Right cardiac atrium (tissue), 5 donors: Measurements from ENCODE around the gene LRRC27. TPM values are rescaled to one million over a fixed set of nuclear protein-coding genes. Genes with fewer than 3 reads are reported as not detected.
A peak's percentile ranks its signal among the peaks of the same experiment; 100 is the strongest.

Source experiments
- ATAC-seq, 2 donors: fragments of 200-7000 bp; cut with Tn5 transposase; one replicate each; pipeline versions ENCODE4 v1.8.0 to v1.9.1; 2020; ENCODE audit warnings: moderate library complexity in 2 of 2, mild to moderate bottlenecking in 1 of 2
- DNase-seq, 3 donors: peaks; one replicate each; pipeline ENCODE4 v3.0.0-alpha.2; 2020
- H3K27ac ChIP-seq: one replicate; pipeline ENCODE4 v1.5.1; 2013; ENCODE audit warnings: mild to moderate bottlenecking, low read length, control low read depth, moderate library complexity
- H3K27me3 ChIP-seq: one replicate; pipeline ENCODE4 v1.6.1; 2013; ENCODE audit not compliant: control insufficient read depth, insufficient read depth
- H3K4me1 ChIP-seq: one replicate; pipeline ENCODE4 v1.6.1; 2013; ENCODE audit warnings: low read length; ENCODE audit not compliant: control insufficient read depth, insufficient read depth
- H3K4me3 ChIP-seq: one replicate; pipeline ENCODE4 v1.5.1; 2013; ENCODE audit warnings: low read length, control low read depth
- H3K9me3 ChIP-seq: one replicate; pipeline ENCODE4 v1.6.1; 2013; ENCODE audit warnings: low read length; ENCODE audit not compliant: control insufficient read depth
- WGBS: extraction: QIAGEN DNeasy Blood & Tissue Kit; methylation state at CpG from one replicate; pipeline ENCODE4 v1.1.7; 2013; 5-methylcytosine and 5-hydroxymethylcytosine counted together
- intact Hi-C, 4 donors: fragments of 100-400 bp; cut with DNase I; formaldehyde crosslinking; loops; one replicate each; pipeline versions ENCODE4 v1.11.0 to v1.14.0; 2022 to 2023
- polyA plus RNA-seq: library from polyadenylated mRNA; stranded (reverse); fragments of 200-250 nt; gene quantifications from one replicate; pipeline ENCODE4 v1.2.3, GENCODE V29; 2013
- total RNA-seq, 4 donors: library from RNA; stranded (reverse); fragmentation: NEBNext Ultra II Directional; extraction: Animal tissue kit (Norgen Biotek cat#: 25700); gene quantifications; one replicate each; pipeline ENCODE4 v1.2.1, GENCODE V29; 2021
- donor health status: healthy with polysubstance abuse.
- donor health status: DM: no; HTN: yes; CAD: no.
- donor health status: DM: no; HTN: no; CAD: no.
- donor health status: DM: no; HTN: yes; CAD: no; lungs with severe emphysema.
- donor health status: DM: yes; HTN: yes; CAD: no.

LRRC27 gene
- total and polyA plus RNA-seq, 5 donors = 3.7 to 9.3 (median 5.7) TPM

DNA sequence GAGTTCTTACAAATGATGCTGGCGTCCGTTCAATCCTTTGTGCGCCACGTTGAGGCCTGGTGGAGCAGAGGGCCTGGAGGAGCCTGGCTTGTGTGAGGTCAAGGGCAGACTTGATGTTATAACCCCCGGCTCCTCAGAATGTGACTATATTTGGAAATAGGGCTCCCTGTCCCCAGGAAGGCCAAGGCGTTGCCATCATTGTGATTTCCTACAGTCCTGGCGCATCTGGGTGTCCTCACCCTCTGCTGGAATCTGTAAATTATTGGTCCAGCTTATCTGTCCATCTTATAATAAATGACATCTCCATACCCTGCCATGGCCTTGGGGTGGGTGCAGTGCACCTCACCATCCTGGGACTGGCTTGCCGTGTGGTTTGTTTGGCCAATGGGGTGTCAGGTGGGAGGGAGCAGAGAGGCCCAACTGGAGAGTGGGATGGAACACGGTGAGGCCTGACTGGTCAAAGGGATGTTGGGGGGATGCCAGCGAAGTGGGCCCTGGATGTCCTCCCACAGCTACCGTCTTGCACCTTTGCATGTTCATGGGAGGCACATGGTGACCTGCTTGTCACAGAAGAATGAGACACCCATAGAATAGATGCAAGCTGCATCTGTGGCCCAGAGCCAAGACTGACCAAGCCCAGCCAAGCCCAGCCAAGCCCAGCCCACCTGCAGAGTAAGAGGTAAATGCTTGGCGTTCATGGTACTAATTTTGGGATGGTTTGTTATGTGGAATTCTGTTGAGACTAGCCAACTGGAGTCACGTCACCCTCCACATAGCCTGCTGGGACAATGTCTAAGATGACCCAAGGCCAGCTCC, 11.1 kb upstream of the LRRC27 start:
- WGBS = 86% methylated on average over 13 of the region's 13 CpGs
- Histone ChIP-seq H3K9me3 (no peaks in the 10 kb centered on the region), H3K4me1 (no peaks in the 10 kb centered on the region), H3K4me3 (no peak overlapping the region), H3K27me3 (no peaks in the 10 kb centered on the region), H3K27ac (no peak overlapping the region)
- ATAC-seq (peak in 1 of 2 donors; percentile 24), DNase-seq (peak in 2 of 3 donors; percentile 29 to 41)
- intact Hi-C loops = no loop called here

DNA sequence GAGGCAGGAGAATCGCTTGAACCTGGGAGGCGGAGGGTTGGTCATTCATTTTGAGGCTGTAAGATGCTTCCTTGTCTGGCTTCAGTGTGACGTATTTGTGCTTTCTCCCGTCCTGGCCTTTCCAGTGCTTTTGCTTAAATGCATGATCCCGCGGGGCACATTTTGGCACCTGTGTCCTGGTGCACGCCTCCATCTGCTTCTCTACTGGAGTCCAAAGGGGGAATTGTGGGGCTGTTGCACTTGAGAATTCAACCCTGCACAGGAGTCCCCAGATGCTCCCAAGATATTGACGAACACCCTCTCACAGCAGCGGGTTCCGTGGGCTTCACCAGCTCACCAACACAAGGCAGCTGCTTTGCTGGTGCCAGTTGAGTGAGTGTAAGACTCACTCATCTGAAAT, 10.3 kb upstream of the LRRC27 start:
- Histone ChIP-seq H3K27ac (no peak overlapping the region), H3K4me1 (no peaks in the 10 kb centered on the region), H3K4me3 (no peak overlapping the region), H3K27me3 (no peaks in the 10 kb centered on the region), H3K9me3 (no peaks in the 10 kb centered on the region)
- intact Hi-C loops = no loop called here
- DNase-seq (peak in 2 of 3 donors; percentile 41 to 47), ATAC-seq (no peak)
- WGBS = 83% methylated on average over 10 of the region's 10 CpGs

DNA sequence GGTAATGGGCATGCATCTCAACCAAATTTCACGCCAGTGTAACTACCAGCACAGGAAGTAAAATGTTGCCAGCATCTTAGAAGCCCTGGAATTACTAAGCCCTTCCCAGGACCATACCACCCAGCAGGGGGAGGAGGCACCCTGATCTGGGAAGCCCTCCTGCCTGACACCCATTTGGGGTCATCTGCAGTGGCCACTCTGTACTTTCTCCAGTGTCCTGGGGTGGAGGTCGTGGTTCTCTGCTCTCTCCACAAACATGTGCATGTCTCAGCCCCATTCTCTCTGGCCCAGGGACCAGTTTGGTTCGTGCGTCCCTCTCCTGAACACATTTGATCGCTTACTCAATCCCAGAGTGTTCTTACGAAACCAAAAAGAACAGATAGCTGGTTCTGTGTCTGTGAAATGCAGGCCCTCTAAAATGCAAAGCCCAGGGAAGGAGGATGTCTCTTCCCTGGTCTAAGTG, 9.4 kb upstream of the LRRC27 start:
- peak; percentile 23 to 31 for ATAC-seq
- DNase-seq = peak in 1 of 3 donors; percentile 16

DNA sequence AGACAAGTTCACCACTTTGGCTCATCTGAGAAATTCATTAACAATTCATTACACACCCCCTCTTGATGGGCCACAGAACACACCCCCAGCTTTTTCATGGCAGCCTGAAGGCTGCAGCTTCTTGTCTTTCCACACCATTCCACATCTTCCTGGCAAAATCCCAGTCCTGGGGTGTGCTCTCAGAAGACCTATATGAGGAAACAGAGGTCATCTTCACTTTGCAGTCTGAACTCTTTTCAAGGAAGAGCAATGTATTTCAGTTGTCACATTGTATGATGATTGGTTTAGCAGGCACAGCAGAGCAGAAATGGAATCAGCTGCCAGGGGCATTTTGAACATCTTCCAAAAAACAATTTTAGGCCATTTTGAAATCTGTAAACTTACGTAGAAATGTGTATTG, 7.8 kb upstream of the LRRC27 start:
- H3K9me3 ChIP-seq = no peaks in the 10 kb centered on the region
- DNase-seq (no peak), ATAC-seq (no peak)
- no peak overlapping the region for H3K27ac ChIP-seq
- WGBS = 78% methylated on average over 1 of the region's 1 CpG
- intact Hi-C loops = no loop called here
- no peaks in the 10 kb centered on the region for H3K4me1 ChIP-seq
- no peaks in the 10 kb centered on the region for H3K27me3 ChIP-seq
- H3K4me3 ChIP-seq = no peak overlapping the region

More for the DNA sequence above, 9.4 kb upstream of the LRRC27 start:
- 79% methylated on average over 6 of the region's 6 CpGs for WGBS
- no peaks in the 10 kb centered on the region for H3K27me3 ChIP-seq
- no peak overlapping the region for H3K4me3 ChIP-seq
- no peaks in the 10 kb centered on the region for H3K9me3 ChIP-seq
- intact Hi-C loops = no loop called here
- H3K27ac ChIP-seq = no peak overlapping the region
- no peaks in the 10 kb centered on the region for H3K4me1 ChIP-seq

DNA sequence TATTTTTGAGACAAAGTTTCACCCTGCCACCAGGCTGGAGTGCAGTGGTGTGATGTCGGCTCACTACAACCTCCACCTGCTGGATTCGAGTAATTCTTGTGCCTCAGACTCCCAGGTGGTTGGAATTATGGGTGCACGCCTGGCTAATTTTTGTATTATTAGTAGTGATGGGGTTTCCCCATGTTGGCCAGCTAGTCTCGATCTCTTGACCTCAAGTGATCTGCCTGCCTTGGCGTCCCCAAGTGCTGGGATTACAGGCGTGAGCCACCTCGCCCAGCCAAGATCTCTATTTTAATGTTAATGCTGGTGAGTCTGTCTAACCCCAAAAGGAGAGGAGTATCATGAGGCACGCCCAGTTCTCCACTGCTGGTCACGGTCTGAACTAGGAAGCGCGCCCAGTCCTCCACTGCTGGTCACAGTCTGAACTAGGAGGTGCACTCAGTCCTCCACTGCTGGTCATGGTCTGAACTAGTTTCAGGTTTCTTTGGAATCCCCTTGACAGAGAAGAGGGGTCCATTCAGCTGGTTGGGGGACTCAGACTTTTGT, 5.6 kb upstream of the LRRC27 start:
- H3K4me1 ChIP-seq = peaks cover 12% of the 10 kb centered on the region
- DNase-seq (peak in 1 of 3 donors; percentile 30), ATAC-seq (no peak)
- intact Hi-C loops = no loop called here
- H3K9me3 ChIP-seq = no peaks in the 10 kb centered on the region
- 85% methylated on average over 11 of the region's 11 CpGs for WGBS
- H3K27me3 ChIP-seq = no peaks in the 10 kb centered on the region
- H3K27ac ChIP-seq = no peak overlapping the region
- no peak overlapping the region for H3K4me3 ChIP-seq

DNA sequence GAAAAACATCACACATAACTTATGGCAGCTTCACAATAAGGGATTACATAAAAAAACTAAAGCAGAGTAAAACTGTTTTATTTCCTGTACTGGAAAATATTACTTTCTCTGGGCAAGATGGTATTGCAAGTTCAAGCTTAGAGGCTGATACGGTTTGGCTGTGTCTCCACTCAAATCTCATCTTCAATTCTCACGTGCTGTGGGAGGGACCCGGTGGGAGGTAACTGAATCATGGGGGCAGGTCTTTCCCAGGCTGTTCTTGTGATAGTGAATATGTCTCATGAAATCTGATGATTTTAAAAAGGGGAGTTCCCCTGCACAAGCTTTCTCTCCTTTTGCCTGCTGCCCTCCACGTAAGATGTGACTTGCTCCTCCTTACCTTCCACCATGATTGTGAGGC, 5.1 kb upstream of the LRRC27 start:
- no peak overlapping the region for H3K4me3 ChIP-seq
- H3K9me3 ChIP-seq = no peaks in the 10 kb centered on the region
- H3K27ac ChIP-seq = no peak overlapping the region
- no peaks in the 10 kb centered on the region for H3K27me3 ChIP-seq
- intact Hi-C loops = no loop called here
- peaks cover 12% of the 10 kb centered on the region for H3K4me1 ChIP-seq
- ATAC-seq (no peak), DNase-seq (peak in 1 of 3 donors; percentile 5)
- 73% methylated on average over 4 of the region's 4 CpGs for WGBS

DNA sequence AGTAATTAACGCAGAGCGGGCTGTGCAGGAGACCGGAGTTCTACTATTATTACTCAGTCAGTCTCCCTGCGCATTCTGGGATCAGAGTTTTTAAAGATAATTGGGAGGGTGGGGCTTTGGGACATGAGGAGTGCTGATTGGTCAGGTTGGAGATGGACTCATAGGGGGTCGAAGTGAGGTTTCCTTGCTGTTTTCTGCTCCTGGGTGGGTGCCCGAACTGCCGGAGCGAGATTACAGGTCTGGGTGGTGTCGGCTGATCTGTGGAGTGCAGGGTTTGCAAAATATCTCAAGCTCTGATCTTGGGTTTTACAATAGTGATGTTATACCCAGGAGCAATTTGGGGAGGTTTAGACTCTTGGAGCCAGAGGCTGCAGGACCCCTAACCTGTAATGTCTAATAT, 3.9 kb upstream of the LRRC27 start:
- H3K27me3 ChIP-seq = no peaks in the 10 kb centered on the region
- H3K4me1 ChIP-seq = peaks cover 12% of the 10 kb centered on the region
- ATAC-seq (no peak), DNase-seq (peak in 1 of 3 donors; percentile 23)
- H3K4me3 ChIP-seq = no peak overlapping the region
- no peaks in the 10 kb centered on the region for H3K9me3 ChIP-seq
- intact Hi-C loops = no loop called here
- 86% methylated on average over 9 of the region's 9 CpGs for WGBS
- no peak overlapping the region for H3K27ac ChIP-seq

DNA sequence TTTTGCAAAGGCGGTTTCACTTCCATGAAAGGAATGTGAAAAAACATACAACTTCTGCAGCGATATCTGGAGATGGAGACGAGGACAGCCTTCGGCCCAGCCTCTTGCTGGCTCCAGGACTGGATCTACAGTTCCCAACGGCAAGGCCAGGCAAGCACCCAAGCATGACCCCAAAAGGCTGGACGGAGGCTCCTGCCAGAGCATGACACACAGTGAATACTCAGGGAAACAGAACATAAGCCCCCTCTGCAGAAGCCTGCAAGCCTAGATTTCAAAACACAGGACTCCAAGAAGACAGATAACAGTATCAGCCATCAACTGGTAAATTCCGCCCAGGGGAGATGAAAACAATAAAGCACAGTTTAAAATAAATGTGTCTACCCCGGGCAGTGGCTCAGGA, 3.3 kb upstream of the LRRC27 start:
- Histone ChIP-seq H3K27me3 (no peaks in the 10 kb centered on the region), H3K4me3 (no peak overlapping the region), H3K9me3 (no peaks in the 10 kb centered on the region), H3K27ac (peak overlapping the region; percentile 13), H3K4me1 (peaks cover 12% of the 10 kb centered on the region)
- ATAC-seq (peak; percentile 41 to 73), DNase-seq (peak; percentile 87 to 95 (median 92))
- intact Hi-C loops = no loop called here
- WGBS = 37% methylated on average over 8 of the region's 8 CpGs

DNA sequence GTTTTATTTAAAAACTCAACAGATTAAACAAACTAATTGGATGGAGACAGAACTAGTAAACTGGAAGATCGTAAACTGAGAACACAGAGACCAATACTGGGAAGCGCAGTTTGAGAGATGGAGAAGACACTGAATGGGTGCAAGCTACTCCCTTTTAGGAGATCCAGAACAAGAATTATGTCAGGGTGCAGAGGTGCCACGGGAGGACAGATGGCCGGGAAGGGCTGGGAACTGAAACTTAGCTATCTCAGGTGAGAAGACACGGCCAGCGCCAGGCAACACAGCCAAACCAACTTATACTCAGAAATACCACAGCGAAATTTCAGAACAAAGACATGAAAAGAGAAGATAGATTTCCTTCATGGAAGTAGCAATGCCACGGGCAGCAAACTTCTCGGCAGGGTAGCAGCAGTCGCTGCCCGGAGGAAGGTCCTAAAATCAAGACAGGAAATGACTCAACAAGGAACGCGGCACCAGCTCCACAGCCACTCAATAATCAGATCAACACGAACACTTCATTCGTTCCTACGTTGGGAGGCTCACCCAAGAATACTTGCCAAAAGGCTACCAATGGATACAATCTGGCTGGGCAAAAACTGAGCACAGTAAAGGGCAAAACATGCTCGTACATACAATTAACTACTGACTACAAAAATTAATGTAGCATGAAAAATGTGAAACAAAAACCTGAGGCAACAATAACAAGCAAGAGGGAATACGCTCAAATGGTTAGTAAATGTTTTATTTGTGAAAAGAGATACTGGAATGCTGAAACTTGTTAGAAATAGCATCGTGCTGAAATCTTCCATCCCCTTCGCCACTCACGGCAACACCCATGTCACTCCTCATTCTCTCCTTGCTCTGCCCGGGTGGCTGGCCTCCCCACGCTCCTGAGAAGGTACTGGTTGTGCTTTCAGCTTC, 2.2 kb upstream of the LRRC27 start:
- DNase-seq (peak in 2 of 3 donors; percentile 61 to 65), ATAC-seq (peak in 1 of 2 donors; percentile 24)
- H3K27ac ChIP-seq = peak overlapping the region; percentile 52
- no peaks in the 10 kb centered on the region for H3K27me3 ChIP-seq
- WGBS = 49% methylated on average over 23 of the region's 23 CpGs
- peak overlapping the region; percentile 46 for H3K4me3 ChIP-seq
- no peaks in the 10 kb centered on the region for H3K9me3 ChIP-seq
- peaks cover 12% of the 10 kb centered on the region for H3K4me1 ChIP-seq
- intact Hi-C loops = no loop called here

DNA sequence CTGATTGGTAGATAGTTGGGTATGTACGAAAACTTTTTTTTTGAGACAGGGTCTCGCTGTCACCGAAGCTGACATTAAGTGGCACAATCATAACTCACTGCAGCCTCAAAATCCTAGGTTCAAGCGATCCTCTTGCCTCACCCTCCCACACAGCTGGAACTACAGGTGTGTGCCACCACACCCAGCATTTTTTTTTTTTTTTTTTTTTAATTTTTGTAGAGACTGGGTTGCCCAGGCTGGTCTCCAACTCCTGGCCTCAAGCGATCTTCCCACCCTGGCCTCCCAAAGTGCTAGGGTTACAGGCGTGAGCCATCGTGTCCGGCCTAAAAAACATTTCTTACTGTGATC, 1.5 kb upstream of the LRRC27 start:
- DNase-seq (no peak), ATAC-seq (no peak)
- Histone ChIP-seq H3K9me3 (no peaks in the 10 kb centered on the region), H3K27ac (no peak overlapping the region), H3K27me3 (no peaks in the 10 kb centered on the region), H3K4me3 (peak overlapping the region; percentile 46), H3K4me1 (peaks cover 12% of the 10 kb centered on the region)
- 85% methylated on average over 8 of the region's 8 CpGs for WGBS
- intact Hi-C loops = no loop called here

DNA sequence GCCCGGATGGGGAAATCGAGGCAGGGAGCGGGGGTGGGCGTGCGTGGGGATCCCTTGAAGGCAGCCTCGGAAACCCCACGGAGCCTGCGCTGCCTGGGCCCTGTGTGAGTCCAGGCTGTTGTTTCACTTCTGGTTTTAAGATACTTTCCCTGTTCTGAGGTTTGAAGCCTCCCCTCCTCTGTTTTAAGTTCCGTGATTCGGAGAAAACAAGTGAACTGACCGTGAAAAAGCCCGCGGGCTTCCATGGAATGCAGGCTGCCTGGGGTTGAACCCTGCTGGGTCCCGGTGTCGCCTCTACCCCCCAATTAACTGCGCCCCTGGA, 401 bp downstream of the LRRC27 start:
- no peak for ATAC-seq
- Histone ChIP-seq H3K4me3 (peak overlapping the region; percentile 75), H3K9me3 (no peaks in the 10 kb centered on the region), H3K27me3 (no peaks in the 10 kb centered on the region), H3K4me1 (peaks cover 15% of the 10 kb centered on the region), H3K27ac (peak overlapping the region; percentile 13)
- intact Hi-C loops = no loop called here
- no peak for DNase-seq
- WGBS = 13% methylated on average over 16 of the region's 16 CpGs
